ENCODE results near the gene INTS3. TPM values are rescaled to one million over a fixed set of nuclear protein-coding genes. Genes with fewer than 3 reads are reported as not detected.

The INTS3 gene
- total RNA-seq, 4 donors from 2014 or later, result 38.3 to 75.4 (median 43.9) TPM

DNA sequence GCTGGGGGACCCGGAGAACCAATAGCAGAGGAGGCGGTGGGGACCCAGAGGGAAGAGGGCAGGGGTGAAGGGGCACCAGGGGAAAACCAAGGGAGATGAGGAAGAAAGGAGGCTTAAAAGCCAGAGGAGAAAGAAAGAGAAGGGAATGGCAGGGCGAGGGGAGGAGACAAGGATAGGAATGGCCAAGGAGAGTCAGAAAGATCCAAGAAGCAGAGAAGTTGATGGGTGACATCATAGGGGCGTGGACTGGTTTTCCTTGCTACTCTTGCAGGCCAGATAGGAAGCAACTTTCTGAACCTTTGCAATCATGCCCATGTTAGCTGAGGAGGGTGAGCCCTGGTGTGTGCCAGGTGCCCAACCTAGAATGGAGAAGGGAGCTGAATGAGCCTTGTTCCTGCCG, 44.0 kb upstream of the INTS3 start:
- H3K4me1 ChIP-seq, result peaks cover 13% of the 10 kb centered on the region
- H3K27me3 ChIP-seq, result peaks cover 7% of the 10 kb centered on the region
- TF ChIP-seq, protein P1, sequence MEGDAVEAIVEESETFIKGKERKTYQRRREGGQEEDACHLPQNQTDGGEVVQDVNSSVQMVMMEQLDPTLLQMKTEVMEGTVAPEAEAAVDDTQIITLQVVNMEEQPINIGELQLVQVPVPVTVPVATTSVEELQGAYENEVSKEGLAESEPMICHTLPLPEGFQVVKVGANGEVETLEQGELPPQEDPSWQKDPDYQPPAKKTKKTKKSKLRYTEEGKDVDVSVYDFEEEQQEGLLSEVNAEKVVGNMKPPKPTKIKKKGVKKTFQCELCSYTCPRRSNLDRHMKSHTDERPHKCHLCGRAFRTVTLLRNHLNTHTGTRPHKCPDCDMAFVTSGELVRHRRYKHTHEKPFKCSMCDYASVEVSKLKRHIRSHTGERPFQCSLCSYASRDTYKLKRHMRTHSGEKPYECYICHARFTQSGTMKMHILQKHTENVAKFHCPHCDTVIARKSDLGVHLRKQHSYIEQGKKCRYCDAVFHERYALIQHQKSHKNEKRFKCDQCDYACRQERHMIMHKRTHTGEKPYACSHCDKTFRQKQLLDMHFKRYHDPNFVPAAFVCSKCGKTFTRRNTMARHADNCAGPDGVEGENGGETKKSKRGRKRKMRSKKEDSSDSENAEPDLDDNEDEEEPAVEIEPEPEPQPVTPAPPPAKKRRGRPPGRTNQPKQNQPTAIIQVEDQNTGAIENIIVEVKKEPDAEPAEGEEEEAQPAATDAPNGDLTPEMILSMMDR (IDR thresholded peaks at IDR 0.05), result no peak
- TF ChIP-seq EP300 (IDR thresholded peaks at IDR 0.05), result no peak
- TF ChIP-seq POLR2A (IDR thresholded peaks at IDR 0.05), result no peak
- no peak for TF ChIP-seq POLR2AphosphoS5 (IDR thresholded peaks at IDR 0.05)
- H3K9me3 ChIP-seq, result no peaks in the 10 kb centered on the region
- no peak overlapping the region for H3K27ac ChIP-seq
- peaks cover 25% of the 10 kb centered on the region for H3K36me3 ChIP-seq
- no peak for DNase-seq (ENCODE audit: low spot score in 2 of 2)
- WGBS, result 54% methylated on average over 5 of the region's 5 CpGs
- H3K4me3 ChIP-seq, result no peak overlapping the region

DNA sequence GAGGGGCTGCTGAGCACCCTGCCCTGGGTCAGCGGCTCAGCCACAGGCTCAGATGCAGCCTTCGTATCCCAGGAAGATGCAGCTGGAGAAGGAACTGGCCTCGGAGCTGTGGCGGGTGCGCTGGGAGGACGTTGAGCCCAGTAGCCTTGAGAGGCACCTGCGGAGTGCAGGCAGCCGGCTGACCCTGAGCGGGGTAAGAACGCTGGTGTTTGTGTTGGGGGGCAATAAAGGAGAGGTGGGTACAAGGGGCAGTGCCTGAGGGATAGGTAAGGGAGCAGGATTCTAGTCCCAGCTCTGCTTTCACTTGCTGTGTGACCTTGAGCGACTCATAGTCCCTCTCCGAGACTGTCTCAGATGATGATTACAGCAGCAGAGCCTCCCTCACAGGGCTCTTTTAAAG, 43.0 kb upstream of the INTS3 start:
- no peak overlapping the region for H3K27ac ChIP-seq
- H3K36me3 ChIP-seq, result peaks cover 31% of the 10 kb centered on the region
- TF ChIP-seq POLR2AphosphoS5 (IDR thresholded peaks at IDR 0.05) (no peak), EP300 (IDR thresholded peaks at IDR 0.05) (no peak), POLR2A (IDR thresholded peaks at IDR 0.05) (no peak)
- TF ChIP-seq, protein P1 (IDR thresholded peaks at IDR 0.05), result no peak
- H3K4me1 ChIP-seq, result peaks cover 5% of the 10 kb centered on the region
- H3K9me3 ChIP-seq, result no peaks in the 10 kb centered on the region
- no peak overlapping the region for H3K4me3 ChIP-seq
- no peaks in the 10 kb centered on the region for H3K27me3 ChIP-seq
- 91% methylated on average over 12 of the region's 12 CpGs for WGBS
- no peak for DNase-seq (ENCODE audit: low spot score in 2 of 2)

DNA sequence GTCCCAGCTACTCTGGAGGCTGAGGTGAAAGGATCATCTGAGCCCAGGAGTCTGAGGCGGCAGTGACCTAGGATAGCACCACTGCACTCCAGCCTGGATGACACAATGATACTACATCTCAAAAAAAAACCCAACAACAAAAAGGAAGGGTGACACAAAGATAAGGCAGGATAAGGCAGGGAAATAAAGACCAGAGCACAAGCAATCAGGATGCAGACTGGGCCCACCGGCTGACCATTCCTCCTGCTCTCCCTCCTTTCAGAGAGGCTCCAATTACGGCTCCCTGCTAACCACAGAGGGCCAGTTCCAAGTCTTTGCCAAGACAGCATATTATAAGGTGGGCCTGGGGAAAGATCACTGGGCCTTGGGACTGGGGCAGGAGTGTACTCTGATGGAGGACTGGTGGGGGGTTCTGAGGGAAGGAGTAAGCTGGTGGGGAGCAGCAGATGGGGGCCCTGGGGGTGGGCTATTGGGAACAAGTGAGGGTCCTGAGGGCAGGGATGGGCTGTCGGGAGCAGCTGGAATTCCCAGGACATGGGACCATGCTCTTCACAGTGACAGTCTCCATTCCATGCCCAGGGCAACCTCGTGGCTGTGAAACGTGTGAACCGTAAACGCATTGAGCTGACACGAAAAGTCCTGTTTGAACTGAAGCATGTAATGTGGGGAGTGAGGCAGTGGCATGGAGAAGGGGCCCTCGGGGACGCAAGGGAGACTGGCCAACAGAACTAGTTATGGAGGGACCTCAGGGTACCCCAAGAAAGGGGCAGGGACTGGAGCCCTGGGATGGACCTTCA, 42.1 kb upstream of the INTS3 start:
- Histone ChIP-seq H3K36me3 (peaks cover 31% of the 10 kb centered on the region), H3K4me3 (no peak overlapping the region), H3K27ac (no peak overlapping the region), H3K9me3 (no peaks in the 10 kb centered on the region), H3K27me3 (no peaks in the 10 kb centered on the region), H3K4me1 (peaks cover 5% of the 10 kb centered on the region)
- DNase-seq (ENCODE audit: low spot score in 2 of 2), result no peak
- 83% methylated on average over 9 of the region's 11 CpGs for WGBS
- TF ChIP-seq POLR2A (IDR thresholded peaks at IDR 0.05) (no peak), POLR2AphosphoS5 (IDR thresholded peaks at IDR 0.05) (no peak), EP300 (IDR thresholded peaks at IDR 0.05) (no peak)
- TF ChIP-seq, protein P1 (IDR thresholded peaks at IDR 0.05), result no peak

DNA sequence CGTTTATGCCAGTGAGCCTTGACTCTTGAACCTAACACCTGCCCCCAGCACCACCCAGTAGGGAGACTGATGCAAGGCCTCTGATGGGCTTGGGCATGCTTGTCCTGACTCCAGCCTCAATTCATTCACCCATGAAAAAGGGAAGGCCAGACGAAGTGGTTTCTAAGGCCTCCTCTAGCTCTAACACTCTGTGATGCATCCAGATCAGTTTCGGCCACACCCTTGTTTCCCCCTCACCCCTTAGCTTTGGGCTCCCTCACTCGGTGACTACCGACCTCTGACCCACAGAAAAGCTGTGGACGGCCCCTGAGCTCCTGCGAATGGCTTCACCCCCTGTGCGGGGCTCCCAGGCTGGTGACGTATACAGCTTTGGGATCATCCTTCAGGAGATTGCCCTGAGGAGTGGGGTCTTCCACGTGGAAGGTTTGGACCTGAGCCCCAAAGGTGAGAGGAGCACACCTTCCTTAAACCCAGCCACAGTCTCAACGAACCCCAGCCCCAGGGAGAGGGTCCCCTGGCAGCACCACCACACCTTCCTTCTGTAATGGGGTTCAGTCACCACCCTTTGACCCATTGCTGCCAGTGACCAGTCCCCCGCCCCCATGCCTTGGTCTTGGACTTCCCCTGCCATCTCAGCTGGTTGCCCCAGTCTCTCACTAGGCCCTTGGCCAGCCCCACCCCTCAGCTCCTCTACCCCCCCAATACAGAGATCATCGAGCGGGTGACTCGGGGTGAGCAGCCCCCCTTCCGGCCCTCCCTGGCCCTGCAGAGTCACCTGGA, 40.3 kb upstream of the INTS3 start:
- no peak for DNase-seq (ENCODE audit: low spot score in 2 of 2)
- no peak for TF ChIP-seq POLR2AphosphoS5 (IDR thresholded peaks at IDR 0.05)
- TF ChIP-seq POLR2A (IDR thresholded peaks at IDR 0.05), result no peak
- no peak for TF ChIP-seq EP300 (IDR thresholded peaks at IDR 0.05)
- TF ChIP-seq, protein P1 (IDR thresholded peaks at IDR 0.05), result no peak

DNA sequence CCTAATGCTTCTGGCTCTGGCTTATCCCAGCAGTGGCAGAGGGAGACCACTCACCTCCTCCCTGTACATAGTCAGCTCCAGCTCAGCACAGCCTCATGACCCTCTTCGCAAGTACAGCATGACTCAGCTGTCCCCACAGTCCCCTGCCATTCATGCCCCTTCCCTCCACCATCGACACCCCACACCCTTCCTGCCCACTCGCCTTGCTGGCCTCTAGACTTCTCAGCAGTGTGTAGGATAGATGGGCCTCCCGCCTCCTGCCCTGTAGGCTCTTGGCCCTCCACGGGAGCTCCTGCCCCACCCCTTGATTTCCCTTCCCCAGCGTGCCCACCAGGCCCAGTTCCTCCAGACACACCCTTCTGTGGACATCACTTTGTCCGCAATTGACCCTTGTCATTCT, 39.6 kb upstream of the INTS3 start:
- no peaks in the 10 kb centered on the region for H3K27me3 ChIP-seq
- 90% methylated on average over 7 of the region's 7 CpGs for WGBS
- H3K4me1 ChIP-seq, result peaks cover 5% of the 10 kb centered on the region
- no peak overlapping the region for H3K4me3 ChIP-seq
- TF ChIP-seq EP300 (IDR thresholded peaks at IDR 0.05), result no peak
- TF ChIP-seq POLR2A (IDR thresholded peaks at IDR 0.05), result no peak
- no peak for TF ChIP-seq POLR2AphosphoS5 (IDR thresholded peaks at IDR 0.05)
- TF ChIP-seq, protein P1 (IDR thresholded peaks at IDR 0.05), result no peak
- H3K27ac ChIP-seq, result no peak overlapping the region
- no peak for DNase-seq (ENCODE audit: low spot score in 2 of 2)
- no peaks in the 10 kb centered on the region for H3K9me3 ChIP-seq
- H3K36me3 ChIP-seq, result peaks cover 26% of the 10 kb centered on the region

More for the DNA sequence above, 40.3 kb upstream of the INTS3 start:
- Histone ChIP-seq H3K4me1 (peaks cover 5% of the 10 kb centered on the region), H3K36me3 (peaks cover 29% of the 10 kb centered on the region), H3K27ac (no peak overlapping the region), H3K4me3 (no peak overlapping the region), H3K9me3 (no peaks in the 10 kb centered on the region), H3K27me3 (no peaks in the 10 kb centered on the region)
- 88% methylated on average over 13 of the region's 16 CpGs for WGBS

Data from suprapubic skin (tissue), 4 donors.